AG09309 (cell line): Measurements from ENCODE around the gene RNF8.
"Not testable (repeated sequence)": the region's sequence is repeated elsewhere in the genome, so short reads cannot be mapped to it uniquely, and the experiment has no call there.

ENCODE experiments used
- DNase-seq: peaks from one replicate; pipeline ENCODE4 v3.0.0-alpha.2; 2010; ENCODE audit warnings: low read depth
- H3K4me3 ChIP-seq: 2 replicates; pipeline ENCODE4 v1.5.1; 2011; ENCODE audit warnings: mild to moderate bottlenecking, low read depth, low read length, moderate library complexity; ENCODE audit not compliant: control insufficient read depth
- TF ChIP-seq, protein P1 (sequence below): IDR thresholded peaks from 2 replicates; pipeline ENCODE4 v1.5.1; 2011; ENCODE audit warnings: mild to moderate bottlenecking, low read depth, low read length, inconsistent platforms; ENCODE audit not compliant: insufficient read depth, control insufficient read depth; ENCODE audit errors: missing control alignments

The RNF8 gene

DNA sequence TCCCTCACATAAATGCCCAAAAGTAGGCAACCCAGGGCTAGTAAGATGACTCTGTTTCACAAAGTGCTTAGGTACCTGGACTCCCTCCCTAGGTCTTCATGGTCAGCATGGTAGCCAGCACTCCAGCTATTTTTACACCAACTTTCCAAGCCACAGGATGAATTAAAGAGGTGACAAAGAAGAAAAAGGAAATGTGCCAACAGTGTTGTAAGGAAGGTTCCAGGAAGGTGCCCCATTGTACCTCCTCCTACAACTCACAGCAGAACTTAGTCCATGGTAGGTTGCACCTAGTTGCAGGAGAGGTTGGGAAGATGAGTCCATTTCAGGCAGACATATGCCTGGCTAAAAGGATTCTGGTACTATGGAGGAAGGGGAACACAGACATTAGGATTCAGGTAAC lies 19.7 kb upstream of the RNF8 start:
- H3K4me3 ChIP-seq, result no peak overlapping the region
- DNase-seq, result no peak
- TF ChIP-seq, protein P1, sequence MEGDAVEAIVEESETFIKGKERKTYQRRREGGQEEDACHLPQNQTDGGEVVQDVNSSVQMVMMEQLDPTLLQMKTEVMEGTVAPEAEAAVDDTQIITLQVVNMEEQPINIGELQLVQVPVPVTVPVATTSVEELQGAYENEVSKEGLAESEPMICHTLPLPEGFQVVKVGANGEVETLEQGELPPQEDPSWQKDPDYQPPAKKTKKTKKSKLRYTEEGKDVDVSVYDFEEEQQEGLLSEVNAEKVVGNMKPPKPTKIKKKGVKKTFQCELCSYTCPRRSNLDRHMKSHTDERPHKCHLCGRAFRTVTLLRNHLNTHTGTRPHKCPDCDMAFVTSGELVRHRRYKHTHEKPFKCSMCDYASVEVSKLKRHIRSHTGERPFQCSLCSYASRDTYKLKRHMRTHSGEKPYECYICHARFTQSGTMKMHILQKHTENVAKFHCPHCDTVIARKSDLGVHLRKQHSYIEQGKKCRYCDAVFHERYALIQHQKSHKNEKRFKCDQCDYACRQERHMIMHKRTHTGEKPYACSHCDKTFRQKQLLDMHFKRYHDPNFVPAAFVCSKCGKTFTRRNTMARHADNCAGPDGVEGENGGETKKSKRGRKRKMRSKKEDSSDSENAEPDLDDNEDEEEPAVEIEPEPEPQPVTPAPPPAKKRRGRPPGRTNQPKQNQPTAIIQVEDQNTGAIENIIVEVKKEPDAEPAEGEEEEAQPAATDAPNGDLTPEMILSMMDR, result no peak

DNA sequence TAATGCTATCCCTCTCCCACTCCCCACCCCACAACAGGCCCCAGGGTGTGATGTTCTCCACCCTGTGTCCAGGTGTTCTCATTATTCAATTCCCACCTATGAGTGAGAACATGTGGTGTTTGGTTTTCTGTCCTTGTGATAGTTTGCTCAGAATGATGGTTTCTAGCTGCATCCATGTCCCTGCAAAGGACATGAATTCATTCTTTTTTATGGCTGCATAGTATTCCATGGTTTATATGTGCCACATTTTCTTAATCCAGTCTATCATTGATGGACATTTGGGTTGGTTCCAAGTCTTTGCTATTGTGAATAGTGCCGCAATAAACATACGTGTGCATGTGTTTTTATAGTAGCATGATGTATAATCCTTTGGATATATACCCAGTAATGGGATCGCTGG lies 15.5 kb upstream of the RNF8 start:
- not testable (repeated sequence) for DNase-seq, H3K4me3 ChIP-seq

DNA sequence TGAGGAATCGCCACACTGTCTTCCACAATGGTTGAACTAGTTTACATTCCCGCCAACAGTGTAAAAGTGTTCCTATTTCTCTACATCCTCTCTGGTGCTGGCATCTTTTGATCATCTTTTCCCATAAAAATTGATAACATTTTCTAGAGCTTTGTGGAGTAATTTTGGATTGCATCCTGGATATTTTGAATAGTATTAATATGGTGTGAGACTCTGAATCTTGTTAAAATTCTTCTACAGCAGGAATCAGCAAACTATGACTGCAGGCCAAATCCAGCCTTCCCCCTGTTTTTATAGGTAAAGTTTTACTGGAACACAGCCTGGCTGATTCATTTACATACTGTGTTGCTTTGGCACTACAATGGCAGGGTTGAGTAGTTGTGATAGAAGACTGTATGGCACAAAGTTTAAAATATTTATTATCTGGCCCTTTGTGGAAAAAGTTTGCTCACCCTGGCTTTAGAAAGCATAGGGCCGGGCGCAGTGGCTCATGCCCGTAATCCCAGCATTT lies 15.0 kb upstream of the RNF8 start:
- TF ChIP-seq, protein P1, result no peak
- DNase-seq, result no peak
- H3K4me3 ChIP-seq, result no peak overlapping the region

DNA sequence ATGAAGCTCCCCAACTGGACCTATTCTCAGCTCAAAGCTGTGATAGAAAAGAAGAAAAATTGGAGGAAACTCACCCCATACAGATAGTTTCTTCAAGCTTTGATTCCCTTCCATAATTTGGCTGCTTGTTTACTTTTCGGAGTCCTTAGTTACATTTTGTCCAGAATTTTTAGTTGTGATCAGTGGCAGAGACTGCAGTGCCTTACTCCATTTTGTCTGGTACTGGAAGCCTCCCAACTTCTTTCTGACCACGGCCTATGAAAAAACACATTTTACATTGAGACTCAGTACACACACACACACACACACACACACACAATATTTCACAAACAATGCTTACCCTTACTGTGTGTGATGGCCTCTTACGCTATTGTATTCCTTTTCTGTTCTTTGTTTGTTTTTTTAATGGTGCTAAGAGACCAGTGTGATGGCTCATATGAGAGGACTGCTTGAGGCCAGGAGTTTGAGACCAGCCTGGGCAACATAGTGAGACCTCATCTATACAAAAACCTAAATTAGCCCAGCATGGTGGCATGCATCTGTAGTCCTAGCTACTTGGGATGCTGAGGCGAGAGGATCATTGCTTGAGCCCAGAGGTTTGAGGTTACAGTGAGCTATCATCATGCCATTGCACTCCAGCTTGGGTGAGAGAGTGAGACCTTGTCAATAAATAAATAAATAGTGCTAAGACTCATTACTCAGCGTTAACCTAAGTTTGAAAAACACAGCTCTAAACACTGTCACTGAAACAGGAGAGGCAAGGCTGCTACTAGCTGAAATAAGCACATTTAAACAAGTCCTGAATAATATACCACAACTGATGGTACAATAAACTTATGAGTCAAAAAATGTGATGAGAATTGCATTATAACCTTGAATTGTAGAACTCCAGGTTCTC lies 13.8 kb upstream of the RNF8 start:
- DNase-seq, result no peak
- TF ChIP-seq, protein P1, result no peak
- no peak overlapping the region for H3K4me3 ChIP-seq

DNA sequence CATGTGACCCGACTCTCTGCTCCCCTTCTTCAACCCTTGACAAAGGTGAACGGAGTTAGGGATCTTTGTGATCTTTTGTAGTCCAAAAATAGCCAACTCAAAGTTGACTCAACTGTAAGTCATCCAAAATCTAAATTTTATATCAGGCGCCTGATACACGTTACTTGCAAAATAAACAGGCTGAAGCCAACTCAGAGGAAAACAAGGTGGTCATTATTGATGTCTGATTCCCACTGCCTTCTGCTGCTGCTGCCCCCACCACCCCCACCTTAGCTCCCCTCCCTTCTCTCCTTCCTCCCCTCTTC lies 13.2 kb upstream of the RNF8 start:
- TF ChIP-seq, protein P1, result no peak
- H3K4me3 ChIP-seq, result no peak overlapping the region
- no peak for DNase-seq

DNA sequence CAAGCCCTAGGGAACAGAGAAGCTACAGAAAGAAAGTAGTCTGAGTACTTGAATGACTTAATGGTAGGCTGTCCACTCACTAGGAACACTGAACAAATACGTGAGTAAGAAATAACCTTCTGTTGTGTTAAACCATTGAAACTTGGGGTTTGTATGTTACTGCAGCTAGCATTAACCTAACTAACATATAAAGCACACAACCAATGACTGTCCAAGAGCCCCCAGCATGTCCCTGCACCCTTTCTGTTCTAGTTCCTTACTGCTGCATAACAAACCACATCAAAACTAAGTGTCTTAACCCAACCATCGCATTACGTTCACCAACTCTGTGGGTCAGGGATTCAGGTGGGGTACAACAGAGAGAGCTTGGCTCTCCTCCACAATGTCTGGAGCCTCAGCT lies 10.5 kb upstream of the RNF8 start:
- DNase-seq, result no peak
- TF ChIP-seq, protein P1, result no peak
- H3K4me3 ChIP-seq, result no peak overlapping the region

DNA sequence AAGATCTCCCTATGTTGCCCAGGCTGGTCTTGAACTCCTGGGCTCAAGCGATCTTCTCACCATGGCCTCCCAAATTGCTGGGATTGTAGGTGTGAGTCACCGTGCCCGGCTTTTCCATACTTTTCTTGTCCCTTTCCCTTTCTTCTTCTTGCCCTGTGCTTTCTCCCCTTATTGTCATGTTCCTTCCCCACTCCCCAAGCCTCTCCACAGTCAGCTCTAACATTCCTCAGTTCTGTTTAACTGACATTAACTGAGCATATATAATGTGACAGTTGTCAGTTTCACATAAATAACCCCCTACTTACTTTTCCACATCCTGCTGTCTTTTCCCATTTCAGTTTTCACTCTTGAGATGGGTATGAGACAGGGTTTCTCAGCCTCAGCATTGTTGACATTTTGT lies 9.5 kb upstream of the RNF8 start:
- TF ChIP-seq, protein P1, result no peak
- no peak overlapping the region for H3K4me3 ChIP-seq
- DNase-seq, result no peak

DNA sequence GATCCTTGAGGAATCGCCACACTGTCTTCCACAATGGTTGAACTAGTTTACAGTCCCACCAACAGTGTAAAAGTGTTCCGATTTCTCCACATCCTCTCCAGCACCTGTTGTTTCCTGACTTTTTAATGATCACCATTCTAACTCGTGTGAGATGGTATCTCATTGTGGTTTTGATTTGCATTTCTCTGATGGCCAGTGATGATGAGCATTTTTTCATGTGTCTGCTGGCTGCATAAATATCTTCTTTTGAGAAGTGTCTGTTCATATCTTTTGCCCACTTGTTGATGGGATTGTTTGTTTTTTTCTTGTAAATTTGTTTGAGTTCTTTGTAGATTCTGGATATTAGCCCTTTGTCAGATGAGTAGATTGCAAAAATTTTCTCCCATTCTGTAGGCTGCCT lies 8.0 kb upstream of the RNF8 start:
- H3K4me3 ChIP-seq, DNase-seq: not testable (repeated sequence)
